DND-41 (cell line): ENCODE results near the gene CFAP20.

Experiments used
- ATAC-seq: fragments of 200-7000 bp; cut with Tn5 transposase; 3 replicates; pipeline ENCODE4 v1.9.1; 2021; ENCODE audit warnings: low read depth; ENCODE audit not compliant: insufficient read depth
- DNase-seq: peaks from one replicate; pipeline ENCODE4 v3.0.0-alpha.2; 2020
- H2AFZ ChIP-seq: 2 replicates; pipeline ENCODE4 v1.6.0; 2012; ENCODE audit warnings: low read depth, low read length
- H3K27ac ChIP-seq: 2 replicates; pipeline ENCODE4 v1.5.1; 2012; ENCODE audit warnings: low read length, inconsistent platforms
- H3K27me3 ChIP-seq: fragments of 200-600 bp; sonication (generic); 2 replicates; pipeline ENCODE4 v1.6.0; 2012; ENCODE audit warnings: low read length, mild to moderate bottlenecking, inconsistent platforms; ENCODE audit not compliant: insufficient read depth, poor library complexity
- H3K36me3 ChIP-seq: 2 replicates; pipeline ENCODE4 v1.5.1; 2012; ENCODE audit warnings: low read length, inconsistent platforms; ENCODE audit not compliant: insufficient read depth
- H3K4me1 ChIP-seq: 2 replicates; pipeline ENCODE4 v1.5.1; 2012; ENCODE audit warnings: mild to moderate bottlenecking, low read length; ENCODE audit not compliant: insufficient read depth
- H3K4me2 ChIP-seq: 2 replicates; pipeline ENCODE4 v1.6.0; 2012; ENCODE audit warnings: mild to moderate bottlenecking, moderate library complexity, low read length, inconsistent platforms; ENCODE audit not compliant: insufficient read depth
- H3K4me3 ChIP-seq, 2 experiments: fragments of 200-600 bp in 1 of 2; shearing (Covaris generic) in 1 of 2; 2 replicates each; pipeline ENCODE4 v1.5.1; 2012 to 2016; ENCODE audit warnings: inconsistent platforms in 2 of 2, low read length in 2 of 2, mild to moderate bottlenecking in 2 of 2, low read depth in 1 of 2, moderate library complexity in 1 of 2
- H3K79me2 ChIP-seq: 2 replicates; pipeline ENCODE4 v1.6.0; 2012; ENCODE audit warnings: low read length, inconsistent platforms; ENCODE audit not compliant: insufficient read depth
- H3K9ac ChIP-seq: 2 replicates; pipeline ENCODE4 v1.6.0; 2012; ENCODE audit warnings: low read depth, mild to moderate bottlenecking, inconsistent platforms, low read length, moderate library complexity
- H3K9me3 ChIP-seq: 2 replicates; pipeline ENCODE4 v1.5.1; 2012; ENCODE audit warnings: low read length, moderate library complexity, mild to moderate bottlenecking, inconsistent platforms; ENCODE audit not compliant: insufficient read depth, severe bottlenecking
- H4K20me1 ChIP-seq: 2 replicates; pipeline ENCODE4 v1.6.0; 2012; ENCODE audit warnings: low read length; ENCODE audit not compliant: insufficient read depth
- EZH2 ChIP-seq: IDR thresholded peaks from 3 replicates; pipeline ENCODE4 v1.6.1; 2012; ENCODE audit warnings: borderline replicate concordance, low read depth, mild to moderate bottlenecking, moderate library complexity, low read length, inconsistent platforms; ENCODE audit not compliant: severe bottlenecking
- TF ChIP-seq, protein P1 (sequence below): IDR thresholded peaks from 2 replicates; pipeline ENCODE4 v1.5.1; 2012; ENCODE audit warnings: borderline replicate concordance, low read length, moderate library complexity, mild to moderate bottlenecking; ENCODE audit not compliant: poor library complexity, severe bottlenecking; ENCODE audit errors: extremely low read depth

CFAP20 gene

DNA sequence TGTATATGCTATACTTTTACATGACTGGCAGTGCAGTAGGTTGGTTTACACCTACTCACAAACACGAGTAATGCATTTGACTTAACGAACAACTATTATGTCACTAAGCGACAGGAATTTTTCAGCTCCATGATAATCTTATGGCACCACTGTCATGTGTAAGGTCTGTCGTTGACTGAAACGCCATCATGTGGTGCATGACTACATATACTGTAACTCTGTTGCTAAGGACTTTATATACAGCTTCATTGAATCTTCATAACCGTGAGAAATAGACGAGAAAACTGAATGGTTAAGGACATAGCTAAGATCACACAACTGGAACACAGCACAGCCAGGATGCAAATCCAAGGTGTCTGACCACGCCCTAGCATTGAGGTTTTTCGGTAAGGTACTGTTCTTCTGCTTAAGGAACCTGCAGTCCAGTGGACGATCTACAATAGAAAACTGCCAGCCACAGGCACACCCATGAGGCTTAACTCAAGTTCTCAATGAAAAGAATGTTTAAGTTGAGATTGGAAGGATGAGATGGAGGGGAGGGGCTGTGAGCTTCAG is 3.3 kb downstream of the CFAP20 start:
- H4K20me1 ChIP-seq, result peaks cover 71% of the 10 kb centered on the region

DNA sequence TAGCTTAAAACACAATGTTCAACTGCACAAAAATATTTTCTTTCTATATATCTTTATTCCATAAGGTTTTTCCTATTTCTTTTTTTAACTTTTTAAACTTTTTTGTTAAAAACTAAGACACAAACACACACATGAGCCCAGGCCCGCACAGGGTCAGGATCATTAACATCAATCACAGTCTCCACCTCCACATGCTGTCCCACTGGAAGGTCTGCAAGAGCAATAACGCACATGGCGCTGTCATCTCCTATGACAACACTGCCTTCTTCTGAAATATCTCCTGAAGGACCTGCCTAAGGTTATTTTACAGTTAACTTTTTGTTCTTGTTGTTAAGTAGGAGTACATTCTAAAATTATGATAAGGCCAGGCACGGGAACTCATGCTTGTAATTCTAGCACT is 4.1 kb downstream of the CFAP20 start:
- H3K4me2 ChIP-seq, result peak overlapping the region; percentile 70; the same call in 1 of the 2 replicates
- no peak overlapping the region for H2AFZ ChIP-seq
- TF ChIP-seq, protein P1, sequence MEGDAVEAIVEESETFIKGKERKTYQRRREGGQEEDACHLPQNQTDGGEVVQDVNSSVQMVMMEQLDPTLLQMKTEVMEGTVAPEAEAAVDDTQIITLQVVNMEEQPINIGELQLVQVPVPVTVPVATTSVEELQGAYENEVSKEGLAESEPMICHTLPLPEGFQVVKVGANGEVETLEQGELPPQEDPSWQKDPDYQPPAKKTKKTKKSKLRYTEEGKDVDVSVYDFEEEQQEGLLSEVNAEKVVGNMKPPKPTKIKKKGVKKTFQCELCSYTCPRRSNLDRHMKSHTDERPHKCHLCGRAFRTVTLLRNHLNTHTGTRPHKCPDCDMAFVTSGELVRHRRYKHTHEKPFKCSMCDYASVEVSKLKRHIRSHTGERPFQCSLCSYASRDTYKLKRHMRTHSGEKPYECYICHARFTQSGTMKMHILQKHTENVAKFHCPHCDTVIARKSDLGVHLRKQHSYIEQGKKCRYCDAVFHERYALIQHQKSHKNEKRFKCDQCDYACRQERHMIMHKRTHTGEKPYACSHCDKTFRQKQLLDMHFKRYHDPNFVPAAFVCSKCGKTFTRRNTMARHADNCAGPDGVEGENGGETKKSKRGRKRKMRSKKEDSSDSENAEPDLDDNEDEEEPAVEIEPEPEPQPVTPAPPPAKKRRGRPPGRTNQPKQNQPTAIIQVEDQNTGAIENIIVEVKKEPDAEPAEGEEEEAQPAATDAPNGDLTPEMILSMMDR, result no peak
- TF ChIP-seq EZH2, result no peak
- peaks cover 11% of the 10 kb centered on the region for H3K36me3 ChIP-seq
- peaks cover 62% of the 10 kb centered on the region for H3K4me1 ChIP-seq
- H3K27ac ChIP-seq, result no peak overlapping the region
- peaks cover 97% of the 10 kb centered on the region for H3K79me2 ChIP-seq
- H3K4me3 ChIP-seq, result no peak overlapping the region
- DNase-seq, result no peak
- H3K9ac ChIP-seq, result no peak overlapping the region
- no peak for ATAC-seq
- no peaks in the 10 kb centered on the region for H3K27me3 ChIP-seq
- H4K20me1 ChIP-seq, result peaks cover 79% of the 10 kb centered on the region
- no peaks in the 10 kb centered on the region for H3K9me3 ChIP-seq

More for the DNA sequence above, 3.3 kb downstream of the CFAP20 start:
- no peaks in the 10 kb centered on the region for H3K27me3 ChIP-seq
- ATAC-seq, result no peak
- H3K79me2 ChIP-seq, result peaks cover 91% of the 10 kb centered on the region
- H3K4me3 ChIP-seq, result peak overlapping the region in 1 of 2 experiments; percentile 84; a peak in 1 of 4 replicates
- peaks cover 66% of the 10 kb centered on the region for H3K4me1 ChIP-seq
- peak overlapping the region; percentile 70; the same call in 1 of the 2 replicates for H3K4me2 ChIP-seq
- no peak for DNase-seq
- no peak for TF ChIP-seq EZH2
- TF ChIP-seq, protein P1, result no peak
- H3K36me3 ChIP-seq, result peaks cover 11% of the 10 kb centered on the region
- no peaks in the 10 kb centered on the region for H3K9me3 ChIP-seq
- H3K9ac ChIP-seq, result no peak overlapping the region
- no peak overlapping the region; the same call in 1 of the 2 replicates for H3K27ac ChIP-seq
- no peak overlapping the region for H2AFZ ChIP-seq

DNA sequence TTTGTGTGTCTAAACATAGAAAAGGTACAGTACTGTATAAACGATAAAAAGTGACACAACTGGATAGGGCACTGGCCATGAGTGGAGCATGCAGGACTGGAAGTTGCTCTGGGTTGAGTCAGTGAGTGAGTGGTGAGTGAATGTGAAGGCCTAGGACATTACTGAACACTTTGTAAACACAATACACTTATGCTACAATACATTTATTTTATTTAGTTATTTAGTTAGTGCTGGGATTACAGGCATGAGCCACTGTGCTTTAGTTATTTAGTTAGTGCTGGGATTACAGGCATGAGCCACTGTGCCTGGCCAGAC is 4.6 kb downstream of the CFAP20 start:
- DNase-seq (no peak), ATAC-seq (no peak)
- no peak overlapping the region for H3K27ac ChIP-seq
- no peak overlapping the region for H3K4me3 ChIP-seq
- no peaks in the 10 kb centered on the region for H3K27me3 ChIP-seq
- peaks cover 96% of the 10 kb centered on the region for H3K79me2 ChIP-seq
- H2AFZ ChIP-seq, result no peak overlapping the region
- no peak overlapping the region for H3K9ac ChIP-seq
- peaks cover 58% of the 10 kb centered on the region for H3K4me1 ChIP-seq
- peaks cover 11% of the 10 kb centered on the region for H3K36me3 ChIP-seq
- H3K4me2 ChIP-seq, result peak overlapping the region; percentile 28; the same call in 1 of the 2 replicates
- H3K9me3 ChIP-seq, result no peaks in the 10 kb centered on the region
- H4K20me1 ChIP-seq, result peaks cover 84% of the 10 kb centered on the region
- no peak for TF ChIP-seq EZH2
- TF ChIP-seq, protein P1, result no peak
